ENCODE data around the gene FANCC. TPM values are rescaled to one million over a fixed set of nuclear protein-coding genes. Genes with fewer than 3 reads are reported as not detected.
A peak's percentile ranks its signal among the peaks of the same experiment; 100 is the strongest.

FANCC gene
- total RNA-seq, 2 experiments from 2014 or later: 12.3 to 12.5 TPM

GRCh38 chr9:95202076-95202681 is 115.3 kb downstream of the FANCC start:
- Mint-ChIP-seq H3K36me3 (ENCODE audit: low read depth) (peaks cover 3% of the 10 kb centered on the region), H3K9me3 (no peaks in the 10 kb centered on the region), H3K4me1 (peaks cover 2% of the 10 kb centered on the region), H3K4me3 (no peak overlapping the region), H3K27ac (no peak overlapping the region), H3K27me3 (no peaks in the 10 kb centered on the region)
- ChIA-PET POLR2A (no interaction called here), CTCF (no interaction called here)
- DNase-seq: no peak

GRCh38 chr9:95201206-95201605 is 116.3 kb downstream of the FANCC start:
- no peak overlapping the region for H3K4me3 Mint-ChIP-seq
- peaks cover 3% of the 10 kb centered on the region for H3K36me3 Mint-ChIP-seq (ENCODE audit: low read depth)
- no peaks in the 10 kb centered on the region for H3K9me3 Mint-ChIP-seq
- H3K27me3 Mint-ChIP-seq: no peaks in the 10 kb centered on the region
- peaks cover 2% of the 10 kb centered on the region for H3K4me1 Mint-ChIP-seq
- H3K27ac Mint-ChIP-seq: no peak overlapping the region
- no peak for DNase-seq
- ChIA-PET CTCF (no interaction called here), POLR2A (no interaction called here)

- POLR2A ChIA-PET: no interaction called here
- no peaks in the 10 kb centered on the region for H3K27me3 Mint-ChIP-seq
- peaks cover 2% of the 10 kb centered on the region for H3K9me3 Mint-ChIP-seq
- no peaks in the 10 kb centered on the region for H3K36me3 Mint-ChIP-seq (ENCODE audit: low read depth)
- no peak overlapping the region for H3K27ac Mint-ChIP-seq
- H3K4me3 Mint-ChIP-seq: no peak overlapping the region
- CTCF ChIA-PET: no interaction called here
- H3K4me1 Mint-ChIP-seq: peaks cover 2% of the 10 kb centered on the region
- no peak for DNase-seq
Measured at GRCh38 chr9:95197692-95198271, 119.7 kb downstream of the FANCC start.

GRCh38 chr9:95193480-95193879 is 124.0 kb downstream of the FANCC start:
- Mint-ChIP-seq H3K36me3 (ENCODE audit: low read depth) (peaks cover 5% of the 10 kb centered on the region), H3K4me3 (no peak overlapping the region), H3K4me1 (peaks cover 30% of the 10 kb centered on the region), H3K9me3 (peaks cover 2% of the 10 kb centered on the region), H3K27ac (no peak overlapping the region), H3K27me3 (no peaks in the 10 kb centered on the region)
- CTCF ChIA-PET: interaction anchor here (0.6 kb wide), 1 partner anchor 1475 kb away, joined by 3 read pairs; no protein-coding TSS in a partner anchor
- DNase-seq: no peak
- POLR2A ChIA-PET: no interaction called here

- Mint-ChIP-seq H3K4me1 (peaks cover 35% of the 10 kb centered on the region), H3K36me3 (ENCODE audit: low read depth) (peaks cover 5% of the 10 kb centered on the region), H3K27ac (no peak overlapping the region), H3K4me3 (no peak overlapping the region), H3K9me3 (peaks cover 2% of the 10 kb centered on the region), H3K27me3 (no peaks in the 10 kb centered on the region)
- ChIA-PET CTCF (no interaction called here), POLR2A (no interaction called here)
- DNase-seq: no peak
Measured at GRCh38 chr9:95193067-95193466, 124.4 kb downstream of the FANCC start.

GRCh38 chr9:95192631-95193030 is 124.9 kb downstream of the FANCC start:
- Mint-ChIP-seq H3K4me1 (peaks cover 37% of the 10 kb centered on the region), H3K27me3 (no peaks in the 10 kb centered on the region), H3K36me3 (ENCODE audit: low read depth) (peaks cover 5% of the 10 kb centered on the region), H3K9me3 (peaks cover 2% of the 10 kb centered on the region), H3K4me3 (no peak overlapping the region), H3K27ac (no peak overlapping the region)
- no peak for DNase-seq
- ChIA-PET CTCF (no interaction called here), POLR2A (no interaction called here)

GRCh38 chr9:95190413-95190812 is 127.1 kb downstream of the FANCC start:
- POLR2A ChIA-PET: no interaction called here
- peak overlapping the region; percentile 72 for H3K27ac Mint-ChIP-seq
- CTCF ChIA-PET: interaction anchor here (0.9 to 1.9 kb wide), 5 partner anchors 9 to 22 kb away, joined by 3 to 9 read pairs (median 4); no protein-coding TSS in a partner anchor
- H3K36me3 Mint-ChIP-seq (ENCODE audit: low read depth): peaks cover 5% of the 10 kb centered on the region
- H3K4me1 Mint-ChIP-seq: peaks cover 37% of the 10 kb centered on the region
- H3K27me3 Mint-ChIP-seq: no peaks in the 10 kb centered on the region
- H3K9me3 Mint-ChIP-seq: peaks cover 2% of the 10 kb centered on the region
- no peak for DNase-seq
- H3K4me3 Mint-ChIP-seq: no peak overlapping the region

- H3K4me3 Mint-ChIP-seq: peak overlapping the region; percentile 45
- H3K36me3 Mint-ChIP-seq (ENCODE audit: low read depth): peaks cover 5% of the 10 kb centered on the region
- ChIA-PET POLR2A (no interaction called here), CTCF (interaction anchor here (0.9 to 1.9 kb wide), 4 partner anchors 10 to 21 kb away, joined by 3 to 9 read pairs (median 4); no protein-coding TSS in a partner anchor)
- no peaks in the 10 kb centered on the region for H3K27me3 Mint-ChIP-seq
- H3K4me1 Mint-ChIP-seq: peaks cover 37% of the 10 kb centered on the region
- no peaks in the 10 kb centered on the region for H3K9me3 Mint-ChIP-seq
- peak; percentile 52 for DNase-seq
- peak overlapping the region; percentile 72 for H3K27ac Mint-ChIP-seq
Measured at GRCh38 chr9:95189251-95190098, 128.0 kb downstream of the FANCC start.

GRCh38 chr9:95188459-95188858 is 129.1 kb downstream of the FANCC start:
- DNase-seq: no peak
- ChIA-PET CTCF (no interaction called here), POLR2A (no interaction called here)
- no peaks in the 10 kb centered on the region for H3K27me3 Mint-ChIP-seq
- peaks cover 5% of the 10 kb centered on the region for H3K36me3 Mint-ChIP-seq (ENCODE audit: low read depth)
- H3K9me3 Mint-ChIP-seq: no peaks in the 10 kb centered on the region
- no peak overlapping the region for H3K4me3 Mint-ChIP-seq
- peaks cover 37% of the 10 kb centered on the region for H3K4me1 Mint-ChIP-seq
- no peak overlapping the region for H3K27ac Mint-ChIP-seq

GRCh38 chr9:95185956-95186355 is 131.6 kb downstream of the FANCC start:
- no peaks in the 10 kb centered on the region for H3K27me3 Mint-ChIP-seq
- POLR2A ChIA-PET: no interaction called here

GRCh38 chr9:95182854-95183563 is 134.5 kb downstream of the FANCC start:
- no peaks in the 10 kb centered on the region for H3K27me3 Mint-ChIP-seq
- ChIA-PET CTCF (no interaction called here), POLR2A (no interaction called here)
- H3K36me3 Mint-ChIP-seq (ENCODE audit: low read depth): peaks cover 3% of the 10 kb centered on the region
- peaks cover 2% of the 10 kb centered on the region for H3K4me1 Mint-ChIP-seq
- no peak overlapping the region for H3K4me3 Mint-ChIP-seq
- no peaks in the 10 kb centered on the region for H3K9me3 Mint-ChIP-seq
- DNase-seq: no peak
- no peak overlapping the region for H3K27ac Mint-ChIP-seq

More at GRCh38 chr9:95185956-95186355, 131.6 kb downstream of the FANCC start:
- Mint-ChIP-seq H3K27ac (no peak overlapping the region), H3K4me1 (peaks cover 31% of the 10 kb centered on the region), H3K4me3 (no peak overlapping the region), H3K36me3 (ENCODE audit: low read depth) (peaks cover 3% of the 10 kb centered on the region), H3K9me3 (no peaks in the 10 kb centered on the region)
- no peak for DNase-seq
- CTCF ChIA-PET: no interaction called here

GRCh38 chr9:95181835-95182234 is 135.7 kb downstream of the FANCC start:
- H3K4me3 Mint-ChIP-seq: no peak overlapping the region
- H3K27me3 Mint-ChIP-seq: no peaks in the 10 kb centered on the region
- no peak overlapping the region for H3K27ac Mint-ChIP-seq
- DNase-seq: no peak
- ChIA-PET CTCF (no interaction called here), POLR2A (no interaction called here)
- peaks cover 3% of the 10 kb centered on the region for H3K36me3 Mint-ChIP-seq (ENCODE audit: low read depth)
- H3K9me3 Mint-ChIP-seq: no peaks in the 10 kb centered on the region
- H3K4me1 Mint-ChIP-seq: no peaks in the 10 kb centered on the region

GRCh38 chr9:95181226-95181818 is 136.2 kb downstream of the FANCC start:
- H3K36me3 Mint-ChIP-seq (ENCODE audit: low read depth): peaks cover 3% of the 10 kb centered on the region

More at GRCh38 chr9:95181226-95181818, 136.2 kb downstream of the FANCC start:
- Mint-ChIP-seq H3K27me3 (no peaks in the 10 kb centered on the region), H3K4me1 (no peaks in the 10 kb centered on the region), H3K27ac (no peak overlapping the region), H3K4me3 (no peak overlapping the region), H3K9me3 (no peaks in the 10 kb centered on the region)
- ChIA-PET CTCF (interaction anchor here (5.7 kb wide), 1 partner anchor 14 kb away, joined by 42 read pairs; no protein-coding TSS in a partner anchor), POLR2A (no interaction called here)
- no peak for DNase-seq
